GM15510 (cell line): ENCODE data around the gene CNTNAP5.

ENCODE experiments used
- POLR2A ChIP-seq: IDR thresholded peaks from 3 replicates; pipeline ENCODE4 v1.6.1; 2011; ENCODE audit warnings: borderline replicate concordance; ENCODE audit not compliant: insufficient read length; ENCODE audit errors: extremely low read depth

The CNTNAP5 gene

DNA sequence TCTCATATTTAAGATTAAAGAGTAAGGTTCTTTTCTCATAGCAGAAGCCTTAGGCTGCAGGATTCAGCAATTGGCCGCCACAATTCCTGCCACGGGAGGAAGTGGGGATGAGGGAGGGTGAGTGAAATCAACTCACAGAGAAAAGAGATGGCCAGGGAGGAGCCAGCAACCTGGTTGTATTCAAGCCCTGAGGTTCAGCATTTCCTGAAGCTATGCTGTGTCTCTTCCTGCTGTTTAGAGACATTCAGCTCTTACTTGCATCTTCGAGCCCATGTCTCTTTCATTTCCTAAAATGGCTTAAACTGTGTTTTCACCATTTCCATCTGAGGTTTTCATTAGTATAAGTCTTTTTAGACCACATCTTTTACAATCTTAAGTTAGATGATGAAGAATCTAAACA lies 522.6 kb downstream of the CNTNAP5 start:
- no peak for TF ChIP-seq POLR2A

DNA sequence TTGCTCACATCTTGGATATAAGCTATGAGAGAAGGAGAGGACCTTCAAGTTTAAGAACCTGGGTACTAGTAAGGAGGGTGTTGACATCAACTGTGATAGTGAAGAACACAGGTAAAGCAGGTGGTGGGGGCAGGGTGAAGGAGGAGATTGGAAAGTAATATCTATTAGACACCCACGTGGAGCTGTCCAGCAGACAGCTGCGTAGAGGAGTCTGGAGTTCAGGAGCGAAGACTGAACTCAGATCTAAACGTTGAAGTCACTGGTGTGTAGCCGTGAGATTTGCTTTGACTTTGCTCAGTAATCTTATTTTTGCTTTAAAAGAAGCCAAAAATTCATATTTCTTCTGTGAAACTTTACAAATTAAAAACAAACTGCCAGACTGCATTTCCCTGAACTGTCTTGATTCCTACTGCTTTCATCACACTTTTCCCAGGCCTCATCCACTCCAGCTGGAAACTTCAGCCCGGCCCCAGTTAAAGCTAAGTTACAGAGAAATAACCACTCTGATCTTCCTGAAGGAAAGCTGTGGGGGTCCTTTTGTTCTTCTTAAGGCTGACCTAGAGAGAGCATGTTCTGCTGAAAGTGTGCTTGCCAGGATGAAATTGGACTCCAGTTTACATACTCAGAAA lies 533.3 kb downstream of the CNTNAP5 start:
- TF ChIP-seq POLR2A = no peak

DNA sequence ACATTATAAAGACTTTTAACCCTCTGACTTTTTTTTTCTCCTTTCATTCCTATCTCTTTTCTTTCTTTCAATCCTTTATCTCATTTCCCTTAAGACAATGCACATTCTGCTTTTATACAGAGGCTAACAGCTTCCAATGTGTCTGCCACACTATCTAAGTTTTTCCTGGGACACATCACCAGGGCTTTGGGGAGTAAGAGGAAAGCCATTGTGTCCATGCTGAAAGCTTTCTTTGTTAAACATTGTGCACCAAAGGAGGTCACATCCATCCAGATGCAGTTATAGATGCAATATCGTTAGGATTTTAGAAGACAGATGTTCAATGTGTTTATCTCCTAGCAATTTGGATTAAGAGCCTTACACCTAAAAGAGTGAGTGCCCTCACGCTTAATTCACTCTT lies 534.1 kb downstream of the CNTNAP5 start:
- TF ChIP-seq POLR2A = no peak

DNA sequence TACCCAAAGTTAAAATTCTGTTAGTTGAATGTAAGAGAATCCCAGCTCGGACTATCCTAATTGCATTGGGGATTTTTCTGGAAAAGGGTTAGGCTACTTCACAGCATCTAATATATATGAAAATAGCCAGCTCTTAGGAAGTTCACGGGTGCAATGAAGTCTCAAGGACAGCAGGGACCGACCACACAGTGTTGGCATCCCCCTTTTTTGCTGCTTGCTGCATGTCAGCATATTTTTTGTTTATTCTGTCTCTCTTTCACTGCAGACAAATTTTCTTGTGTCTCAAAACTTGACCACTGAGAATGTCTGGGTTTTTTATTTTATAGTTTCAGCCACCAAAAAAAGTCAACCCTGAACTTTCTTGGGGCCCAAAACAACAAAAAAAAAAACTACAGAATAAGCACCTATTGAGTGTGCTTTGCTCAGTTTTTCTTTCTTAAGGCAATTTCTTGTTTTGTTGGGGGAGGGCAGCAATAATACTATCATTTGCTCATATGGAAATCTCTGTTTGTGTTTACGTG lies 535.6 kb downstream of the CNTNAP5 start:
- TF ChIP-seq POLR2A = no peak

DNA sequence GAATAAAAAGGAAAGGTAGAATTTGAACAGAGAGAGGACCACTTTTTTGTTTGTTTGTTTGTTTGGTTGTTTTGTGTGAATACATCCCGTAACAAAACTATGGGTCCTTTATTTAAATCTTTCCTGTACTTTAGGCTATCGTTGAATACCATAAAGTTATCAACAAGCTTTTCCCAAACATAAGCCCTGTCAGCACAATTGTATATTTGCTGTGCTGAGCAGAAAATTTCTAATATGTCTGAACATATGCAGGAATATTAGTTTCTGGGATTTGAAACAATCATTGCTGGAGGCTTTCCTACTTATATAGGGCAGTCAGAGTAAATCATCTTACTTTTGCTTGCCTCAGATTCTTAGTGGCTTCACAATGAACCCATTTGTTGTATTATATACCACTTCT lies 536.4 kb downstream of the CNTNAP5 start:
- TF ChIP-seq POLR2A = no peak

DNA sequence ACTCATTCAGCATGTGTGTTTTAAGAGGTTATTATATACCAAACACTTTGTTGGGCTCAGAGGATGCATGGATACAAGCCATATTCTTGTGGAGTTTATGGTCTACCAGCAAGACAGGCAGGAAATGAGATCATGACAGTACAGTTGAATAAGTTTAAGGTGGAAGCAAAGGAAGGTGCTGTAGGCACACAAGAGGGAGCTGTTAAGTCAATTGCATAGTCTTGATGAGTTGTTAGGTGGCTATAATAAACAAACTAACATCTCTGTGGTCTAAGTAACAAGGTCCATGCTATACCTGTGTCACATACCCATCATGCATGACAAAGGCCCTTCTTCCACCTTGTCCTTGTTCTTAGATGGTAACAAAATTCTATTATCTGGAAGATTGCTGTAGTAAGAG lies 538.3 kb downstream of the CNTNAP5 start:
- TF ChIP-seq POLR2A = no peak

DNA sequence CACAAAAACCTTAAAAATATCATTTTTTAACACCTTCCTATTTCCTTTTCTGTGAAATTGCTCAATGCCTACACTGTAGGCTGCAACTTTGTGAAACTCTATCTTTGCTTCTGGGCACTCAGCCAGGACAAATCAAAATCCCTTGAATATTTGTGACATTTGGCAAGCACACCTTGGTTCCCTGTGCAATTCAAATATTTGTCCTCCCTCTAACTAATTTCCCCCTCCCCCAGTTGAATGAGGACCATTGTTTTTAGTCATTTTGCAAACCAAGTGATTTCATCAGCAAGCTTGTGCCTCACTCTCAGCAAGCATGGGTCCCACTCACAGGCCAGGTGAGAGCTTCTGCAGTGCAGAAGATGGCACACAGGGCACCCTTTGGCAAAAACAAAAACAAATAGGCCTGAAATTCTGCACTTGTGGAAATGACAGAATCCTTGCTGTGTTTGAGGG lies 541.5 kb downstream of the CNTNAP5 start:
- TF ChIP-seq POLR2A = no peak

DNA sequence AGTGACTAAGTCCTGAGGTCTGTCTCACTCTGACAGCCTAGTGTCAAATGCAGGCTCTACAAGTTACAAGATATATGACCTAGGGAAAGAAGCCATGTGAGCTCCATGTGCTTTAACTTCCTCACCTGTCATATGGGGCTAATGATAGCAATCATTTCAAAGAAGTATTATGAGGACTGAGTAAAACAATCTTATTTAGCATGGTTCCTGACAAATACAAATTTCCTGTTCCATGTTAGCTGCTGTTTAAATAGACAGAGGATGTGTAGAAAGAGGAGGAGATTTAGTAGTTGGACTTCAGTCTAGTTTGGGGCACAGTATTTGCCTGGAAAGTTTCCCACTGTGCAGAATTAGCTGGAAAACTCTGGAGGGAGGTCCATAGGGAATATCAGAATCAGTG lies 545.8 kb downstream of the CNTNAP5 start:
- no peak for TF ChIP-seq POLR2A

DNA sequence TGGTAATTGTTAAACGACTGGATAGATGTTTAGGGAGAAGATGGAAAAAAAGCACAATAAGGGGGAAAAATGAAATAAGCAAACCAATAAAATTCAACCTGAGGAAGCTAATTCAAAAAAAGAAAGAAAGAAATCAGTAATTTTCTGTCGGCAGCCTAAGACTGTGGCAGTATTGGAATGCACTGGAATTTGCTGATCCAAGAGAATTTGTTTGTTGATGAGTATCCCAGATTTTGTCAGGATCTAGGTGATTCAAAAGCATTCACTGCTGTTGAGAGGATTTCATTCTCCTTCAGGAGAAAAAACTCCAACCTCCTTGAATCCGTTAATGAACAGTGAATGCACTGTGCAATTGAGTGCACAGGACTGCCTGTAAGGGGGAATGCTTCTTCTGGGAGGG lies 546.7 kb downstream of the CNTNAP5 start:
- no peak for TF ChIP-seq POLR2A

DNA sequence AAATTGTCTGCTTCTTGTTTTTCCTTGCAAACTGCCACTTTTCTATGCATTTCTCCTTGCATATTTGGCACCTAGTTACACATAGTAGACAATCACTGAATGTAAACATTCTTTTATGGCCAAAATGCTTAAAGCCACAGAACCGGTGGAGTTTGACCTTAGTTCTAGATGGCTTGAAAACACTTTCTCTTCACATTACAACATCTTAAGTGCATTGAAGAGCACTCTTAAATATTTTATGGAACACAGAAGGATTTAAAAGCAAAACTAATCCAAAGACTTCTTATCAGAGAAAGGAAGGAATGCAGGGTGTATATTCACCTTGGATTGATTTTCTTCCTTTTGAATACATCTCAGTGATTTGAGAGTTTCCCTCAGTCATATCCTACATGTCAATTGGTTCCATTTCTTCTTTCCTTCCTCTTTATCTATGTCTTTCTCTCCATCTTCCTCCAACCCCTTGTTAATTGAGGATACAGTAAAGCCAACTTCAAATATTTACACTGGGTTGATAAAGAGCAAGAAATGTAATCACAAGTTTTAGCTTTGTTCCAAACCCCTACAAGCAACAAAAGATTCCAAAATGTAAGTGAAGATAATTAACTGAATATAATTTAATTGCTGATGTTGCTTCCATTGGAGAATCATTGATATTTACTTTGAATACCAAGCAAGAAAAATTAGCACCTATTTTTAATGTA lies 548.0 kb downstream of the CNTNAP5 start:
- no peak for TF ChIP-seq POLR2A

DNA sequence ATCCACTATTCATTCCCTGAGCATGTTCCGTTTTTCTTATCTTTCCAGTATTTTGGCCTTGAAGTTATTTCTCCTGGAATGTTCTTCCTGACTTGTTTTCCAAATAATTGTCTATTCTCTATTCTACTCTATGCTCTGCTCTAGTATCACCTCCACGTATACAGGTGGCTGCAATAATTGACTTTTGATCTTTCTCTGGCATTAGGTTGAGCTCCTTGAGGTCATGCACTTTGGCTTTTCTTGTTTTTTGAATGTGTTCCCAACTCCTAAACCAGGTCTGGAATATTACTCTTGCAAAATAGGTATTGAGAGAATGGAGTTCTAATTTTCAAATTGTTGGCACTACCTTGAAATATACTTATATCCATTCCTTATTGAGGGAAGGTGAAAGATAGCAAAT lies 550.4 kb downstream of the CNTNAP5 start:
- TF ChIP-seq POLR2A = no peak

DNA sequence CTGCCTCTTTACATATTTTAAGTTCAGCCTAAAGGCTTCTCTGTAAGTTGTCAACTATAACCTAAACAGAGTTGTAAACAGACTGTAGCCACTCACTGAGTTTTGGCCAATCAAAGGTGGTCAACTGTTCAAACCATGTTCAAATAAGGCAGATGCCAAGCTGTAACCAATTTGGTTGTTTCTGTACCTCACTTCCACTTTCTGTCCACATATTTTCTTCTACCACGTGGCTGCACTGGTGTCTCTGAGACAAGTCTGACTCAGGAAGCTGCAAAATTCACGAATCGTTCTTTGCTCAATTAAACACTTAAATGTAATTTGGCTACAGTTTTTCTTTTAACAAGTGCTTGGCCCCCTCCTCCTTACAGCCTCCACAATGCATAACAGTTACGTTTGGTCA lies 555.2 kb downstream of the CNTNAP5 start:
- TF ChIP-seq POLR2A = no peak

DNA sequence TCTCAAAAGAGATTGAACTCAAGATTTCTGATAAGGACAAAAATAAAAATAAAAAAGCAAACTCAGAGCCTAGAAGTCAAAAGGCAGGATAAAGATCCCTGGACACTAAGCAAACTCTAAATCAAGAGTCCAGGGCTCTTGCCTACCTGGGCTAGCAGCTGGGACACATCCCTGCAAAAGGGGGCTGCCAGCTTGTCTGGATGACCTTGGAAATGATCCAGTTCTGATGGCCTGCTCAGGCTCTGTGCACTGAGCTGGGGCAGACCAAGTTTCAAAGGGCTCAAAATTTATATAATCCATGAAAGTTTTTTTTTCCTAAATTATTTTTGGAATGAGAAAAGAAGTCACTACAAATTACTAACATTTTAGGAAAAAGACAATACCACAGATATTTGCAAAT lies 557.3 kb downstream of the CNTNAP5 start:
- TF ChIP-seq POLR2A = no peak

DNA sequence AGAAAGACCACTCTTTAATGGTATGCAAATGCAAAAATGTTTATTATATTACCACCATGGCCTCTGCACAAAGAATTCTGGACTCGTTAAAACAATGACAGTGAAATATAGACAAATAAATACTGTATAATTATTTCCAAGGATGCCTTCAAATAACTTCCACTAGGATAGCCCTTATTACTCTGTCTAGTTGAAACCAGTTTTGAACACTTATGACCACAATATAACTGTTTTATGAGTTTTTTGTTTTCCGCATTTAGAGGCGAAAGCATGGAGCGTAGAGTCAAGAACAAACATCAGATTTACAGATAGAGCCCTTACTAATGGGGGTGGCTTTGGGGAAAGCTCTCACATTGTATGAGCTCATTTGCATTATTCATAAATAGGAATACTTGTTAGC lies 559.5 kb downstream of the CNTNAP5 start:
- no peak for TF ChIP-seq POLR2A

DNA sequence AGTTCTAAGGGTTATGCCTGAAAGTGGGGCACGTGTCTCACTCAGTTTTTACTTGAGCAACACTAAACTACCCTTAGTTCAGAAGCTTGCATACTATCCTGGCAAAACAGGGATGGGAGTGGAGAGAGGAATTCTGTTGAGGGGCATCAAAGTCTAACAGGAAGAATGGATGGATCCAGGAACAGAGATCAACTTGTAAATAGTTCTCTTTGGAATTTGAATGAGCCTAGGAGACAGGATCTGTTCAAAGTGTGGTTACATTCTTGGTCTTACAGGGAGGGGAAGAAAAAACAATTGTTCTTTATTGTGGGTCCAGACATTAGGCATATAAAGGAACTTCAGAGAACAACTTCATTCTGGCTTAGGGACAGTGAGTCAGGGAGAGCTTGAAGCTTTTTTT lies 560.2 kb downstream of the CNTNAP5 start:
- no peak for TF ChIP-seq POLR2A

DNA sequence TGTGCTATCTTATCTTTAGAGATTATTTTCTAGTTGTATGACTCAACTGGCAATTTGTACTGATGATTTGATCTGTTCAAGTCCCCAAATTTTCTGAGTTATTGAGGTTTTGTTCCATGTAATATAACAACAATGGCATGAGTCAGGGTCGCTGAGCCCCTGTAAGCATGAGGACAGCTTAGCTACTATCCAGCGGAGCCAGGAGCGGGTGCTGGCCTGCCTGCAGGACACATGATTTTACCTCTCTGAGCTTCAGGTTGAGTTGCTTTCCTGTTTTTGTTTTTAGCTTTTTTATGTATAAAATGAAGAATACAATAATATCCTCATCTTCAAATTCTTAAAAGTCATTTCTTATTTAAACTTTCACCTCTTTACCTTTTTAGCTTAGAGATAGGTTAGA lies 561.1 kb downstream of the CNTNAP5 start:
- TF ChIP-seq POLR2A = no peak

DNA sequence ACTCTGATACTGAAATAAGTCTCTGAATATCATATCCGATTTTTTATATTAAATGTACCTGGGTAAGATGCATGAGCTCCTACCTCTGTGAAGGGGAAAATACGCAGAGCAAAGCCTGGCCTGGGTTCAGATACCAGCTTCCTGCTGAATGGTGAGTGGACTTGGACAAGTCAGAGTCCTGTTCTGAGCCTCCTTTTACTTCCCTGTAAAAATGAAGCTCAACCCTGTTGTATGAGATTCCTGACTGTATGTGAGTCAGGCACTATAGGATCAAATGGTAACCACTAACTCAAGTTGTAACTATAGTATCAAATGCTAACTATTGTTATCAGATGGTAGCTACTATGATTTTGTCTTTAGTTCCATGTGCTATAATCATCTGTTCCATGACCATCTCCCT lies 561.7 kb downstream of the CNTNAP5 start:
- TF ChIP-seq POLR2A = no peak

DNA sequence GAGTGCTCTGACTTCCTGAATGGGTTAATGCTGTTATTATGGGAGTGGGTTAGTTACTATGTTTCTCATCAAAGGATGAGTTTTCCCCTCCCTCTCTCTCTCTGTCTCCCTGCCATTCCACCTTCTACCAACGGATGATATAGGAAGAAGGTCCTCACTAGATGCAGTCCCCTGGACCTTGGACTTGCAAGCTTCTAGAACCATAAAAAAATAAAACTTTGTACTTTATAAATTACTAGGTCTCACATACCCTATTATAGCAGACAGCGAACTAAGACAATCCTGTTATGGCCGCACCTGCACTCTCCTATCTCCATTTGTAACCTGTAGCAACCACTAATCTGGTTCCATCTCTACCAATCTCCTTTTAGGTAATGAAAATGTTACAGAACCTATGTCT lies 564.9 kb downstream of the CNTNAP5 start:
- no peak for TF ChIP-seq POLR2A

DNA sequence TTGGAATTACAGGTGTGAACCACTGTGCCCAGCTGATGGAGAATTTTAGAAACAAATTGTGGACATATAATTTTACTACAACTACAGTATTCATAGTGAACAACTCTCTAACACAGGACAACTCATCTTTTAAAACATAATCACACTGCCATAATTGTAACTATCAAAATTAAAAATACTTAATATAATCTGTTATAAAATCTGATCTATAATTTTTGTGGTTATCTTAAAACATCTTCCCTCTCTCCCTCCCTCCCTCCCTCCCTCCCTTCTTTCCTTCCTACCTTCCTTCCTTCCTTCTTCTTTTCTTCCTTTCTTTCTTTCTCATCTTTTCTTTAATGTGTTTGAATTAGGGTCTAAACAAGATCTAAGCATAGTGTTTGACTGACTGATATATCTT lies 577.7 kb downstream of the CNTNAP5 start:
- TF ChIP-seq POLR2A = no peak
